ENCODE results near the gene FRY. TPM values are rescaled to one million over a fixed set of nuclear protein-coding genes. Genes with fewer than 3 reads are reported as not detected.

FRY gene
- total and polyA plus RNA-seq, 2 of the 13 experiments (the other 11 are each of a cell fraction or from before 2014, with no cell fraction given), result 8.2 to 13.1 TPM

- no peak for TF ChIP-seq KIAA2018 (CRISPR knock-in tag; IDR thresholded peaks at IDR 0.05; ENCODE audit: borderline replicate concordance)
- TF ChIP-seq FOXO1 (CRISPR knock-in tag; IDR thresholded peaks at IDR 0.05), result no peak
- peak; percentile 41; the same call in 1 of the 2 replicates for TF ChIP-seq NR2F2 (IDR thresholded peaks at IDR 0.05; ENCODE audit: borderline replicate concordance, low read depth)
- no peak for TF ChIP-seq PLRG1 (conservative IDR thresholded peaks at IDR 0.05)
- peak; percentile 44 for TF ChIP-seq ELF3 (CRISPR knock-in tag; IDR thresholded peaks at IDR 0.05)
- TF ChIP-seq ZNF703 (CRISPR knock-in tag; IDR thresholded peaks at IDR 0.05; ENCODE audit: borderline replicate concordance), result no peak
- TF ChIP-seq ZNF747 (CRISPR knock-in tag; IDR thresholded peaks at IDR 0.05; ENCODE audit: borderline replicate concordance), result no peak
- no peak for TF ChIP-seq ZMAT3 (CRISPR knock-in tag; conservative IDR thresholded peaks at IDR 0.05)
- TF ChIP-seq MEIS2 (CRISPR knock-in tag; IDR thresholded peaks at IDR 0.05), result 0 out of 2 replicates have a peak, but pooled peaks have one; percentile 23
- TF ChIP-seq DZIP1 (CRISPR knock-in tag; IDR thresholded peaks at IDR 0.05), result no peak
- no peak for TF ChIP-seq ZNF777 (CRISPR knock-in tag; IDR thresholded peaks at IDR 0.05)
- TF ChIP-seq, protein P1, sequence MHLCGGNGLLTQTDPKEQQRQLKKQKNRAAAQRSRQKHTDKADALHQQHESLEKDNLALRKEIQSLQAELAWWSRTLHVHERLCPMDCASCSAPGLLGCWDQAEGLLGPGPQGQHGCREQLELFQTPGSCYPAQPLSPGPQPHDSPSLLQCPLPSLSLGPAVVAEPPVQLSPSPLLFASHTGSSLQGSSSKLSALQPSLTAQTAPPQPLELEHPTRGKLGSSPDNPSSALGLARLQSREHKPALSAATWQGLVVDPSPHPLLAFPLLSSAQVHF (CRISPR knock-in tag; IDR thresholded peaks at IDR 0.05), result no peak
- TF ChIP-seq PCBP1 (IDR thresholded peaks at IDR 0.05; ENCODE audit: borderline replicate concordance, low read depth, low read length), result no peak
- no peak for TF ChIP-seq AGO1 (IDR thresholded peaks at IDR 0.05; ENCODE audit: low read depth, low read length, poor library complexity, severe bottlenecking)
- no peak for TF ChIP-seq ZNF550 (CRISPR knock-in tag; IDR thresholded peaks at IDR 0.05; ENCODE audit: borderline replicate concordance)
- TF ChIP-seq ARHGAP35 (CRISPR knock-in tag; IDR thresholded peaks at IDR 0.05; ENCODE audit: borderline replicate concordance), result no peak
Observed at GRCh38 chr13:32266130-32266529, 234.6 kb downstream of the FRY start (continued).

All from HepG2 (cell line).